GM19035 (cell line): ENCODE results near the gene ZNF367.

Experiments
- ATAC-seq: cut with Tn5 transposase; IDR thresholded peaks from one replicate; pipeline ENCODE4 v1.9.1; 2021; ENCODE audit not compliant: unreplicated experiment

ZNF367 gene

DNA sequence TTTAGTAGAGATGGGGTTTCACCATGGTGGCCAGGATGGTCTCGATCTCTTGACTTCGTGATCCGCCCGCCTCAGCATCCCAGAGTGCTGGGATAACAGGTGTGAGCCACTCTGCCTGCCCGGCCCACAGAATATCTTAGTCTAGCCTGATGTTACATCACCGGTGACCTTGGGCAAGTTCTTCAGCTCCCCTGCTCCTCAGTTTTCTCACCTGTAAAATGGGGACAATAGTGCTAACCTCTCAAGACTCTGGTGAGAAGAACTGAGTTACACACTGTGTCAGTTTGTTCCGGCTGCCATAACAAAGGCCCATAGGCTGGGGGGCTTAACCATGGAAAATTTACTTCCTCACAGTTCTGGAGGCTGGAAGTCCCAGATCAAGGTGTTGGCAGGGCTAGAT lies 19.3 kb upstream of the ZNF367 start:
- no peak for ATAC-seq

DNA sequence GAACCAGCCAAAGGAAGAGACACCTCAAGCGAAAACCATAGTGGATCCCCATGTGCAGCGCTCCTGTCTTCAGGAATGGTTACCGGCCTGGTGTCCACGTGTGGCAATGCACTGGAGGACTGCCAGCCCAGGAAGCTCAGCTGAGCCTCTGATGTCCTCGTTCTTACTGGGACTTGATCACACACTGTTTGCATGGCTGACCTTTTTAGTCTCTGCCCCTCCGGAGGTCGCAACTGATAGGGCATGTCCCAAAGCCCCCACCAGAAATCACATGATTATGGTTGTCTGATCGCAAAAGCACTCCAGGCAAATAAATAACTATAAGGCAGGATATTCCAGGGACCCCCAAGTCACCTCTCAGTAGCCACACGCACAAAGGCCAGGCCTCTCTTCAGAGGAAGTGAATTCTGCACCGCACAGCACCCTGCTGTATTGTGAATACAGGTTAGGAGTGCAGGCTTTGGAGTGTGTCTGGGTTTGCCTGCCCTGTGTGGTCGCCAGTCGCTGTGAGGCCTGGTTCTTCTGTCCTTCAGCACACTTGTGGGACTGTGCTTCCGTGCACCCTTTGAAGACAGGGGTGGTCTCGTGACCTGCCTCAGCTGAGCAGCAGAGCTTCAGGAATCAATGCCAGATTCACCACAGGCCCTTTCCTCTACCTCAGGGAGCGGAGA lies 18.4 kb upstream of the ZNF367 start:
- no peak for ATAC-seq

DNA sequence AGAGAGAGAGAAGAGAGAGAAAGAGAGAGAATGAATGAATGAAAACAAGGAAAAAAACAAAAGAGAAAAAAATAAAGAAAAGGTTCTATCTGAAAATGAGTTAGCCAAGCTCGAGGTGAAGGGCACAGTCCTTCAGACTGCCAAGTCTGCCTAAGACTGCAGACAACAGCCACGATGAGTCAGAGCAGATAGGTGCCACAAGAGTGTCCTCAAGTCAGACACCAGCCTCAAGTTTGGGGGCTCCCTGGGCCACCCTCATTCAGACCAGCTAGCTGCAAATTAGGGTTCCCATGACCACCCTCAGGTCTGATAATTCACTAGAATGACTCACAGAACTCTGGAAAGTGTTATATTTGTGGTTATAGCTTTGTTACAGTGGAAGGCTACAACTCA lies 17.9 kb upstream of the ZNF367 start:
- no peak for ATAC-seq

DNA sequence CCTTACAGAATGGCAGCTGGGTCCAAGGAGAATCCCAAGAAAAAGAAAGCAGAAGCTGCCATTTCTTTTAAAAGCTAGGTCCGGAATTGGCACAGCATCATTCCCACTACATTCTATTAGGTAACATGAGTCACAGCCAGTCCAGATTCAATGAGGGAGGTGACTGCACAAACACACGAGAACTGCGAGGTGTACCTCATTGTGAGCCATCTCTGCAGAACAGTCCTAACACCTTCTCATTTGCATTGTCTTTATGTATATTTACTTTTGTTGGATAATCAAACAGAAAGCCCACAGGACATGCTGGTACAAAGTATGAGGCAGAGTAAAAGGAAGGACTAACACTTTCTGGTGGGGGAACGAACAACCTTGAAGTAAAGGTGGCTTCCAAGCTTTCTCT lies 17.2 kb upstream of the ZNF367 start:
- no peak for ATAC-seq

DNA sequence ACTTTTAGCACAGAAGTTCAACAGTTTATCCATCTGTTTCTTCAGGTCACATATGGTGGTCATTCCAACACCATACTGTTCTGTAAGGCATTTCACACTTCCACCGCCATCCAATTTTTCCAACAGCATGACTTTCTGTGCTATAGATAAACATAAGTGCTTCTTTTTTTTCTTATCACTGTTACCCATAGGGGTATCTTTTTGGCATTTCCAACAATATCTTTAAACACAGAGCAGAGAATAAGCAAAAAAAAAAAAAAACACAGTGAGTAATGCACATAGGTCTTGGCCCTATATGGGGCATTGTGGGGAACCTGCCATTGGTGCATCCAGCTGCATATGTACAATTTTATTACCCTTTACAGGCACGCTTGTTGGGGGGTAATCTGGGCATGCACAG lies 12.2 kb upstream of the ZNF367 start:
- no peak for ATAC-seq

DNA sequence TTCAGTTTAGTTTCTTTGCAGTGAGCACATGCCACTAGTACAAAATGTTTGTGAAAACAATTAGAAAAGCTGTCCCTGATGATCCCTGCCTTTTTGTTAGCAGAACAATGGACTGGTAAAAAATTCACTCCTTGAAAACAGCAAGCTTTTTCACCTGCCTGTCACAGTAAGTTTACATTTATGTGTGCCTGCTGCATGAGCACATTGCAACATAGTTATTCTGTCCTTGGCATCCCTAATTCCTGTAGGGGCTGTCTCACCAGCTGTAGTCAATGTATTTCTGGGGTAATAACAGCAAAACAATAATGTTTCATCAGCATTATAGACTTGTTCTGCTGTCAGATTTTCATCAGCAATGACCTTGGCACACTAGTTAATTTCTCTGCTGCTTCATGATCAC lies 11.6 kb upstream of the ZNF367 start:
- no peak for ATAC-seq

DNA sequence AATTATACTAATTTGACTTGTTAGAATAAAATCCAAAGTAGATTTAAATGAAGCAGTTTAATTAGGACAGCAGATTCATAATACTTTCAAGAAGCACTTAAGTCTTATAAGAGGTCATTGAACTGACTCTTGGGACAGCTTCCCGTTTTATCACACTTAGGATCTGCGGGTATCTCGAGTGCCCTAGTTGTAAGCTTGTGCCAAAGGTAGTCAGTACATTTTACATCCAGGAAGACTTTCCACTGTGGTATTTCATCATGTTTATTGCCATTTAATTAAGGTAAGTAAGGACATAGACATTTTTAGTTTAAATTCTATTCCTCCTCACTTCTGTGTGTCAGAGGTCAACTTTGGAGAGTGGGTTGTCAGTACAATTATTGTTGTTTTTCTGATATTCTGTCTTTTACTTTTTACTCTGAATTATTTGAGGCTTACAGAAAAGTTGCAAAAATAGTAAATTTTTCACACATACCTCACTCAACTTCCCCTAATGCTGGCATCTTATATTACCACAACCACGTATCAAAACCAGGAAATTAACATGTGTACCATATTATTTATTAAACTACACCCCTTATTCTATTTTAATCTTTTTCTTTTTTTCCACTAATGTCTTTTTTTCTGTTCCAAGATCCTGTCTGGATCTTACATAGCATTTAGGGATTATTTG lies 7.5 kb upstream of the ZNF367 start:
- no peak for ATAC-seq

DNA sequence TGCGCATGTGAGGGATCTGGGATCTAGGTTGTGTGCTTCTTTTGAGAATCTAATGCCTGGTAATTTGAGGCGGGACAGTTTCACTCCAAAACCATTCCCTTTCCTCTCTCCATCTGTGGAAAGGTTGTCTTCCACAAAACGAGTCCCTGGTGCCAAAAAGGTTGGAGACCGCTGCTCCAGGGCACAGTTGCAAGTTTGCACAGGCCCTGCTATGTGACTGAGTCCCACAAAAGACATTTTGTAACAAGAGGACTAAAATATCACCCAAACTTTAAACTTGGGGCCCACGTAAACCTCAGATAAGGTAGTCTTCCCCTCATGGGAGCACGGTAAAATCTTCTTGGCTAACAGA lies 5.8 kb upstream of the ZNF367 start:
- no peak for ATAC-seq

DNA sequence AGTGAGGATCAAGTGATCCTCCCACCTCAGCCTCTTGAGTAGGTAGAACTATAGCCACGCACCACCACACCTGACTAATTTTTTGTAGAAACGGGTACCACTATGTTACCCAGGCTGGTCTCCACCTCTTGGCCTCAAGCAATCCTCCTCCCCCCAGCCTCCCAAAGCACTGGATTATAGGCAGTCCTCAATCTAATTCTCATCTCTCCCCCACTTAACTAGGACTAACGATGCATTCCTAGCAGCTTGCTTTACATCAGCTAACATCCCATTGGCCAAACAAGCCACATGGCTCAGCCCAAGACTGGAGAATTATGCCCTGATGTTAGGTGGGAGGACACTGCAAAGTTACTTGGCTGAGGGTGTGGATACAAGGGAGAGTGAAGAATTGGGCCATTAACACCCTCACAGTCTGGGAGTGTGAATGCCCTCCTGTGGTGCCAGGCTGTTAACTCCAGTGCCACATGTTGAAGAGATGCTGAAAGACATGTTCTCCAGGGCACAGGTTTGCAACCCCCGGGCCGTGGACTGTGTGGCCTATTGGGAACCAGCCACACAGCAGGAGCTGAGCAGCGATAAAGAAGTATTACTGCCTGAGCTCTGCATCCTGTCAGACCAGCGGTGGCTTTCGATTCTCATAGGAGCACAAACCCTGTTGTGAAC lies 5.3 kb upstream of the ZNF367 start:
- no peak for ATAC-seq

DNA sequence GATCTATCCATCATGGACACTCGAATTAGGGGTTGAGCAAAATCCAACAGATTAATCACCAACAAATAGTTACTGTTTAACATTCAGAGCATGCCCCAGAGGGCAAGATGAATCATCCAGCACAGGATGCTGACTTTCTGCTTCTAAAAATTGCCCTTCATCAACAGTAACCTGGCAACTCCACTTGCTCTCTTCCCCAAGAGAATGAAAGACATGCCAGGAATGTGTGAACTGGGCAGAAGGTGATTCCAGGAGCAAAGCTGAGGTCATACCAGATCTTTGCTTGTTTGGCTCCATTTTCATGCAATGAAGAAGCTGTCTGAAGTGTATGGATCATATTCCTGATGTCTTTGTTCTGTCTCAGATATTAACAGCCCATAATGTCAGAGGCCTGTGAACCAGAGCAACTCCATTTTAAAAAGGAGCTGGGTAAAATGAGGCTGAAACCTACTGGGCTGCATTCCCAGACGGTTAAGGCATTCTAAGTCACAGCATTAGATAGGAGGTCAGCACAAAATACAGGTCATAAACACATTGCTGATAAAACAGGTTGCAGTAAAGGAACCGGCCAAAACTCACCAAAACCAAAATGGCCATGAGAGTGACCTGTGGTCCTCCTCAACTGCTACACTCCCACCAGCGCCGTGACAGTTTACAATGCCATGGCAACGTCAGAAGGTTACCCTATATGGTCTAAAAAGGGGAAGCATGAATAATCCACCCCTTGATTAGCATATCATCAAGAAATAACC lies 2.5 kb upstream of the ZNF367 start:
- ATAC-seq, result no peak

DNA sequence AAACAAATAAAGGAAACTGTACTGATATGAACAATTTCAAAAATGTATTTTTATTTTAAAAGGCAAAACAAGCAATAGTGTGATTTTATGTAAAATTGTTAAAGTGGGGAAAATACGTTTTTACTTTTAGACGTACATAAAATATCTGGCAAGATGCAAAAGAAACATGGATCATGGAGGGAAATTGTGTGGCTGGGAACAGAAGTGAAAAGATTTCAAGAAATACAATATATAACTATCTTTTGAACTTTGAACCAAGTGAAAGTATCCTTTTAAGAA lies 1.5 kb upstream of the ZNF367 start:
- ATAC-seq, result no peak

DNA sequence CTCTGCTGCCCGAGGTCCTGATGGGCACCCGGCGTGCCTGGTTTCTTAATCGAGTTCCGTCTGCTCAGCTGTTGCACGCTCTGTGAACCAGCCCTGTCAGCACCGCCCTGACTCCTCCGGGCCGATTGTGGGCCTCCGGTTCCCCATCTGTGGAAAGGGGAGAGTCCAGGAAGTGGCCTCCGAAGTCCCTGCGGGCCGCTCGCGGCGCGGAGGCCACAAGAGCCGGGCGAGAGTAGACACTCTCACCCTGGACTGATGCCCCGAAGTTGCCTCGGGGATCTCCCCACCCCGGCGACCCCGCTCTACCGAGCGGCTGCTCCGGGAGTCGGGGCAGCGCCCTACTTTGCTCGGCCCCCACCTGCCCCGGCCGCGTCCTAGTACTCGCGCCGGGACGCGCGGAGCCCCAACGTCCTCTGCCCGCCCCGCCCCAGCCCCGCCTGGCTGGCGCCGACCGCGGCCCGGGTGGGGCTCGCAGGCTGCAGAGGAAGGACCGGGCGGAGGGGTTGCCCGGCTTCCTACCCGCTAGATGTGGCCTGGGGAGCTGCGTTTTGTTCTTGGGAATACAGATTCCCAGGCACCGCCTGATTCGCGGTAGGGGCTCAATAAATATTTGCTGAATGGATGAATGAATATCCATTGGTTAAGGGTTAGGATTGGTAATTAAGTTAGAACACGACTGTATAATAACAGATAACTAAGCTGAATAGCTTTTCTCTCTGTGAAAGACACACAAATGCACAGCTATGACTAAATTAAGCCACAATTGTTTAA lies 935 bp upstream of the ZNF367 start:
- peak; percentile 32 for ATAC-seq

DNA sequence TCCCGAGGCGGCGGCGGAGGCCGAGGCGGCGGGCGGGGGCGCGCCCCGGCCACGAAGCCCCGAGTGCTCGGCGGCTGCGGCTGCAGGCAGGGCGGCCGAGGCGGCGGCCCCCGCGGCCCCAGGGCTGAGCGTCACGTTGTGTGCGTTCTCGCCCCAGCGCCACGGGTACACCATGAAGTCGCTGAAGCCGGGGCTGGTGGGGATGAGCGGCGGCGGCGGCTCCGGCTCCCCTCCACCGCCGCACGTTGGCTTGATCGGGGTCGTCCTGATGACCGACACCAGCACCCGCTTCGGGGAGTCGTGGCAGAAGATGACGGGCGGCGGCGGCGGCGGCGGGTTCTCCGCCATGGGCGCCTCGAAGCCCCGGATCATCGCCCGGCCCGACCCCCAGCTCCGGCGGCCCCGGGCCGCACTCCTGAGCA lies 498 bp downstream of the ZNF367 start:
- peak; percentile 4 for ATAC-seq

DNA sequence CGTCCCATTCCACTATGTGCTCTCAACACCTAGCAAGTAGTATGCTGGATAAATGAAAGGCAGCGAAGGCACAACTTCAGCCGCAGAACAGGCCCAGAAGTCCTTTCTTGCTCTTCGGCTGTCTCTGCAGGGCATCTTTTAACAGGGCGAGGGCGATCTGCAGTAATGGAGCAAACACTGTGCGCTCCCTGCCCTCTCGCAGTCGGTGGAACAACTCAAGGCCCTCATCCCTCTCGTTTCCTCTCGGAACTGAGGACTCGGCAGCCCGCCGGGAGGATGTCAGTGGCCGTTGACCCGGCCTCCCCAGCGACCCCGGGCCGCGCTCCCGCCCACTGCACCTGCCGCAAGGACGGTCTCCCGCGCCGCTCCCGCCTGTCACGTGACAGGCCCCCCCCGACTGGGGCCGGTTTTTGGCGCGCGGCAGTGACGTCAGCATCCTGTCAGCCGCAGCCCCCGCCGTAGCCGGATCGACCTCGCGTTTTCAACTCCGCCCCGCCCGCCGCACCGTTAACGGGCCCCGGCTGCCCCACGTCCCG lies 1.1 kb downstream of the ZNF367 start:
- ATAC-seq, result peak; percentile 31

DNA sequence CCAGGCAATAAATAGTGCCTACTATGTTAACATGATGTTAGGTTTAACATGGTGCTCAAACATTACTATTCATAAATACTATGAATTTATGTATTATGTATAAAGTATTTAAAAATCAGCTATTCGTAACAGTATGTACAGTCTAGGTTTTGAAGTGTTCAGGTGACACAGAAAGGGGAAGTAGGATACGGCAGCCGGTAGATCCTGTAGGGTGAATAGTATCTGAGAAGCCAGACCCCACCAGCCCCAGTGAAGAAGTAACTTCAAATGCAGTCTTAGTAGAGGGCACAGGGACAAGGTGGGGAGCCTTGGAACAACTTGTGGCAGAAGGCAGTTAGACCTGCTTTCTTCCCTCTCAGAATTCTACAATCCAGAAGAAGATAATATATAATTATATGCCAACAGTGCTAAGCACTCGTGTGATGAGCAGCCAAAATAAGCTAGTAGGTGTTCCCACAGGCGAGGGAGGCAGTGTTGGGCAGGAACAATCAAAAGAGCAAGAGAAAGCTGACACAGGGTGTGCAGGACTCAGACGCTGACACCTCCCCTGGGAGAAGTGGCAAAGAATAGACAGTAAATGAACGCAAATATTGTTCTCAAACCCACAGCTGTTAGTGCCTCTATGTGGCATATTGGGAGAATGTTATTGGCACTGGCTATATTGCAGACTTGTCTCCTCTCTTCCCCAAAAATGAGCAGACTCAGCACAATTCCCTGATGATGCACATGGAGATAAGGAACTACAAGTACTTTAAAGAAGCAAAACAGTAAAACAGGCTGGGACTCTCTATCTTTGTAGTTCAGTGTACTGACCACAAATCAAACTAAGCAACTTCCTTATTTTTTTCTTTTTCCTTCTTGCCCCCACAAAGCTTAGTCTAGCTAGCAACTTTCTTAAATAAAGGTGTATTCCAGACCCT lies 4.6 kb downstream of the ZNF367 start:
- ATAC-seq, result peak; percentile 23

DNA sequence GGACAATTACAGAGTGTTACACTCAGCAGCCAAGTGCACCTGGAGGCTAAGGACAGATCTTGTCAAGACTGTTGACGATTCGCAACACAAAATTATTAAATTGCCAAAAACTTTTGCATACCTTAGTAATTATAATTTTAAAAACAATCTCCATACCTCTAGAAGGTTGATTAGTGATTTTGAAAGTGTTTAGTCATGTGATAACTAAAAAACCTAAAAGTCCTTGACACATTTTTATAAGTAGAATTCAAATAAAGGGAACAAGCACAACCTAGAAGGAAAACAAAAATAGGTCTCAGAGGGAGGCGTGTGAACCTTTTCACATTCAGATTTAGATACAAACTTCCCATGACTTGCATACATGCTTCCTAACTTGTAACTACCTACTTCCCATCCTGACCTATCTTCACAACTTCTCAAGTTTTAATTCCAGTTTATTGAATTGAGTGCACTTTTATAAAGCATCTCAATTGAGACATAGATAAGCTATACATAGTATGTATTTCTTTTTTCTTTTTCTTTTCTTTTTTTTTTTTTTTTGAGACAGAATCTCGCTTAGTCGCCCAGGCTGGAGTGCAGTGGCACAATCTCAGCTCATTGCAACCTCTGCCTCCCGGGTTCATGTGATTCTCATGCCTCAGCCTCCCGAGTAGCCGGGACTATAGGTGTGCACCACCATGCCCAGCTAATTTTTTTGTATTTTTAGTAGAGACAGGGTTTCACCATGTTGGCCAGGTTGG lies 5.8 kb downstream of the ZNF367 start:
- ATAC-seq, result no peak

DNA sequence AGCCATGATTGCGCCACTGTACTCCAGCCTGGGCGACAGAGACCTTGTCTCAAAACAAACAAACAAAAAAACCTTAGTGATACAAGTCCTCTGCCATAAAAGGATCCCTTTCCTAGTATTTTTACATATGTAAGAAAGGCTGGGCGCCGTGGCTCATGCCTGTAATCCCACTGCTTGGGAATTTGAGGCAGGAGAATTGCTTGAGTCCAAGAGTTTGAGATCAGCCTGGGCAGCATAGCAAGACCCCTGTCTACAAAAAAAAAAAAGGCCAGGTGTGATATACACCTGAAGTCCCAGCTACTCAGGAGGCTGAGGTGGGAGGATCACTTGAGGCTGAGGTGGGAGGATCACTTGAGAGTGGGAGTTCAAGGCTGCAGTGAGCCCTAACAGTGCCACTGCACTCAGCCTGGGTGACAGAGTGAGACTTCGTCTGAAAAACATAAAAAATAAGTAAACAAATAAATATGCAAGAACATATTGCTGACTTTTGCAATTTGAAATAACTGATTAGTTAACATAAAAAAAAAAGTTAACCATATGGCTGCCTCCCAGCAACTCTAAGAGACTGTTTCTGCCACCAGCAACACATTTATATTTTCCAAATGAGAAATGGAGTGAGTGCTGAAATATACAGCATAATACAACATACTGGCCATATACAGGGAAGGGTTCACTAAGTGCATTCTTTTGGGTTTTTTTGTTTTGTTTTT lies 6.9 kb downstream of the ZNF367 start:
- no peak for ATAC-seq

DNA sequence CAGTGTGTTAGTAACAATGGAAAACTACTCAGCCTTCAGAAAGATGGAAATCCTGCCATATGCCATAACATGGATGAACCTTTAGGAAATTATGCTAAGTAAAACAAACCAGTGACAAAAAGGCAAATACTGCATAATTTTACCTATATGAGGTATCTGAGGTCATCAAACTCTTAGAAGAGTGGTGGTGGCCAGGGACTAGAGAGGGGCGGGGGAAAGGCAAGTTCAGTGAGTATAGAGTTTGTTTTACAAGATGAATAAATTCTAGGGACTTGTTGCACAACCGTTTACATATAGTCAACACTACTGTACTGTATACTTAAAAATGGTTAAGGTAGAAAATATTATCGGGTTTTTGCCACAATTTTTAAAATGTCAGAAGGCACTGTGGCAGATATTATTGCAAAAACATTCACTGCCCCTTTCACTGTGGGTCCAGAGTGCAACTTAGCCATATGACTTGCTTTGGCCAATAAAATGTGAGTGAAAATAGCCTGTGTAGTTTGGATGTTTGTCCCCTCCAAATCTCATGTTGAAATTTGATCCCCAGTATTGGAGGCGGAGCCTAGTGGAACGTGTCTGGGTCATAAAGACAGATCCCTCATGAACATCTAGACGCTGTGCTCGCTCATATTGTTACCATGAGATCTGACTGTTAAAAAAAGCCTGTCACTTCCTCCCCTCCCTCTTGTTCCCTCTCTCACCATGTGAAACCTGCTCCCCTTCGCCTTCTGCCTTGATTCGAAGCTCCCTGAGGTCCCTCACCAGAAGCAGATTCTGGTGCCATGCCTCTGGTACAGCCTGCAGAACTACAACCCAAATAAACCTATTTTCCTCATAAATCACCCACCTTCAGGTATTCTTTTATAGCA lies 9.5 kb downstream of the ZNF367 start:
- no peak for ATAC-seq
